GM06990 (cell line): Measurements from ENCODE around the gene HYDIN.

Experiments used
- DNase-seq: peaks from one replicate; pipeline ENCODE4 v3.0.0-alpha.2; 2011; ENCODE audit not compliant: insufficient read length; ENCODE audit errors: extremely low read depth
- H3K27me3 ChIP-seq: replicated peaks from 2 replicates; pipeline ENCODE4 v1.6.0; 2011; ENCODE audit warnings: low read length; ENCODE audit not compliant: control insufficient read depth, insufficient read depth
- H3K36me3 ChIP-seq: 2 replicates; pipeline ENCODE4 v1.5.1; 2011; ENCODE audit warnings: low read length; ENCODE audit not compliant: control insufficient read depth, insufficient read depth
- H3K4me3 ChIP-seq: replicated peaks from 2 replicates; pipeline ENCODE4 v1.5.1; 2011; ENCODE audit warnings: low read depth, mild to moderate bottlenecking, control low read depth, low read length
- CTCF ChIP-seq: IDR thresholded peaks from 2 replicates; pipeline ENCODE4 v1.5.1; 2011; ENCODE audit warnings: low read length, control low read depth, mild to moderate bottlenecking, inconsistent platforms; ENCODE audit not compliant: insufficient read depth, poor library complexity, severe bottlenecking

The HYDIN gene

GRCh38 chr16:70790815-70791214 lies 439.7 kb downstream of the HYDIN start:
- H3K27me3 ChIP-seq = no peaks in the 10 kb centered on the region
- no peak overlapping the region for H3K4me3 ChIP-seq
- H3K36me3 ChIP-seq = peaks cover 5% of the 10 kb centered on the region
- DNase-seq = no peak
- no peak for TF ChIP-seq CTCF

DNA sequence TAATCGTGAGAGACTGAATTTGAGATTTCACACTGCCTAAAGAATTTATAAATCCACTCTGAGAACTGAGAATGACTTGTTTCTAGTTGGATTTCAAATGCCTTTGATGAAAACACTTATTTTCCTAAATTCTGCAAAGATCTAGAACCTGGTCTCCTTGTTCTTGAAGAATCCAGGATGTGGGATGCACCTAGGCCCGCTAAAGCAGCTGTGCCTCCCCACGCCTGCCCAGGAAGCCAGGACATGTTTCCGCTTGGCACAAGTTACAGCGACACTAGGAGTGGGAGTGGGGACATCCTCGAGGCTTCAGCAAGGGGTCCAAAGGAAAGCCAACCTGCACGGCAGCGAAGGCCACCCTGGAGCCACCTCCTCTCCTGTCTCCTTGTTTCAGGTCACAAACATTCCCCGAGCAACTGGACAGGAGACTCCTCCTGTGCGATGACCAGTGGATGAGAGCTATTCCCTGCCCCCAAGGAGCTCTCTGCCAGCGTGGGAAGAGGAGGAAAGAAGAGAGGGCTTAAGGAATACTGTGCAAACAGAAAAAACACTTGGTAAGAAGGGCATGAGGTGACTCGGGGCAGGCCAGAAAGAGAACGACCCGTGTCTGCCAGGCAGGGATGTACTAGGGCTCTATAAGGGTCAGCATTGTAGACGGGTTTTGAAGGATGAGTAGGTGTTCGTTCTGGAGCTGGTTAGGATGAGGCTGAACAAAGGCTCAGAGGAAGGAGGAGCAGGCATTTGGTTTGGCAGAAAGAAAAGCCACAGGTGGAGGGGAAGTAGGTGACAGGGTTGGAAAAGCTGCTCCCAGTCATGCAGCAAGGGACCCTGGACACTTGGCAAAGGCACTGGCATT lies 440.7 kb downstream of the HYDIN start:
- Histone ChIP-seq H3K4me3 (no peak overlapping the region), H3K27me3 (no peaks in the 10 kb centered on the region), H3K36me3 (peaks cover 11% of the 10 kb centered on the region)
- TF ChIP-seq CTCF = no peak
- DNase-seq = no peak

DNA sequence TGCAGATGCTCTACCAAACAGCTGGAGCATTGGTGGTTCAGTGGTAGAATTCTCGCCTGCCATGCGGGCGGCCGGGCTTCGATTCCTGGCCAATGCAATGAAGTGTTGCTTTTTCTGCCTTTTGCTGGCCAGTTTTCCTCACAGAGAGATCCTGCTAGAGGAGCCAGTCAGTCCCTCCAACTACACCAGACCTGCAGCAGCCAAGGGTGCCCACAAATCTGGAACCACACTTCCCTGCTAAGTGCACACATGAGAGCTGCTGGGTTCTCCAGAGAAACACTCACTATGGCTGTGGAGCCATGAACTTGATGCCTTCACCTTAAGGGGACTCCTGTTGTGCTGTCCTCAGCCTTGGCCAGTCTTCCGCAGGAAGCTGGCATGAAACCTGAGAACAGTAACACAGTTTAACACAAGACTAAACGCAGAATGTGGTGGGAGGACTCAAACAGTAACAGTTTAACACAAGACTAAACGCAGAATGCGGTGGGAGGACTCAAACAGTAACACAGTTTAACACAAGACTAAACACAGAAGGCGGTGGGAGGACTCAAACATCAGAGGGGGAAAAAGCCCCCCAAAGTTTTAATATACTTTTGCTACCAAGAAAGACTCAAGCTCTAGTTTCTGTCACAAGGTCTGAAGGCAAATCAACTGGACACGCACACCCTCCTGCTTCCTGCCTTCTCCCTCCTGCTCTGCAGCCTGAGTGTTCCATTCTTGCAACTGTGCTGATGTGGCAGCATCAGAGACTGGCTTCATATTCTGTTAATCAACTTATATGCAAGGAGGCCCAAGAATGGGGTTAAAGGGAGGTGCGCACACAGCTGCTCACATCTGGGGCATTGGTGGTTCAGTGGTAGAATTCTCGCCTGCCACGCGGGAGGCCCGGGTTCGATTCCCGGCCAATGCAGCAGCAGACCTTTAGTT lies 441.6 kb downstream of the HYDIN start:
- TF ChIP-seq CTCF = no peak
- Histone ChIP-seq H3K4me3 (no peak overlapping the region), H3K27me3 (no peaks in the 10 kb centered on the region), H3K36me3 (peaks cover 16% of the 10 kb centered on the region)
- no peak for DNase-seq

- Histone ChIP-seq H3K36me3 (peaks cover 39% of the 10 kb centered on the region), H3K4me3 (no peak overlapping the region), H3K27me3 (no peaks in the 10 kb centered on the region)
- TF ChIP-seq CTCF = no peak
- DNase-seq = no peak
These were observed 444.3 kb downstream of the HYDIN start for GRCh38 chr16:70786020-70786755.

DNA sequence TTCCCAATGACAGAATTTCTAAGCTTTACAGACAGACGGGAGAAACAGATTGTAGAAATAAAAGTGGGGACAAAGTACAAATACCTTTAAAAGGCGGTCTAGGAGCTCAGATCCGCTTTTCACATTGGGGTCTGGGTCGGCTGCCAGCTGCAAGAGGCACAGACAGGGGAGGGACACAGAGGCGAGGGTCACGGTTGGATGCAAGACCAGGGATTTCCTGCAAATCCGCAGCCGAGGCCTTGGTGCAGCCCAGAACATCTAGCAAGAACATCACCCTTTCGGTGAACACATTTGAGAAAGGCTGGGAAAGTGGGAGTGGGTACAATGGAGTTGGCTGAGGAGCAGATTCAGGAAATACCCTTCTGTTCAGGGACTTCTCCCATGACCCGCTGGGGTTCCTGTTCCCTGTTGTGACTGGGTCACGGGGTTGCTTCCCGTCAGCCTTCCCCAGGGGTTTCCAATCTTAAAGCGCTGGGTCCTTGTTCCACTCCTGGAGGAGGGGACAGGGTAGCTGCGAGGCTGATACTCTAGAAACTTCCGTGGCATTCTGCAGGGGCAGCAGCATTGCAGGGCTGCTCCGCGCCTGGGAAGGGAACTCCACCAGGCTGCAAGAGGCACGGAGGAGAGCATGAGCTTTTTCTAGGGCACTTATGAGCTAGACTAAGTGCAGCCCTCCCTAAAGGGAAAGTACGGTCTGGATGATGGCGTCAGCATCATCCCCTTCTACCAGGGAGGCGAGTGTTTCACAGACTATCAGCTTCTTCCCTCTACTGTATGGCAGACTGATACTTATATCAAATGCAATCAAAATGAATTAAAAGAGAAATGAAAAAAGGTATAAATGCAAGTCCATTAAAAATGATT lies 445.6 kb downstream of the HYDIN start:
- H3K36me3 ChIP-seq = peaks cover 51% of the 10 kb centered on the region

More for the DNA sequence above, 445.6 kb downstream of the HYDIN start:
- no peak overlapping the region for H3K4me3 ChIP-seq
- no peak for TF ChIP-seq CTCF
- H3K27me3 ChIP-seq = no peaks in the 10 kb centered on the region
- no peak for DNase-seq
